Uterus (tissue), 4 donors: ENCODE measurements around the gene PKDREJ. TPM values are rescaled to one million over a fixed set of nuclear protein-coding genes. Genes with fewer than 3 reads are reported as not detected.

Source experiments
- DNase-seq, 2 donors: peaks; one replicate each; pipeline ENCODE4 v3.0.0-alpha.2; 2019 to 2020
- H3K27ac ChIP-seq, 2 donors: fragments of 200-600 bp; sonication (generic); 1 replicate in 1 of 2; 2 replicates in 1 of 2; pipeline ENCODE4 v1.5.1; 2016 to 2018
- H3K27me3 ChIP-seq, 2 donors: fragments of 200-600 bp; sonication (generic); one replicate each; pipeline ENCODE4 v1.5.1; 2018 to 2019; ENCODE audit warnings: control low read depth in 1 of 2
- H3K36me3 ChIP-seq, 2 donors: fragments of 200-600 bp; sonication (generic); one replicate each; pipeline ENCODE4 v1.5.1; 2019; ENCODE audit warnings: control low read depth in 1 of 2
- H3K4me1 ChIP-seq, 2 donors: fragments of 200-600 bp; sonication (generic); one replicate each; pipeline ENCODE4 v1.5.1; 2018 to 2019; ENCODE audit warnings: control low read depth in 1 of 2
- H3K4me3 ChIP-seq, 2 donors: fragments of 200-600 bp; sonication (generic); 1 replicate in 1 of 2; 2 replicates in 1 of 2; pipeline ENCODE4 v1.5.1; 2018 to 2019; ENCODE audit warnings: mild to moderate bottlenecking in 1 of 2
- H3K9me3 ChIP-seq, 2 donors: fragments of 200-600 bp; sonication (generic); one replicate each; pipeline ENCODE4 v1.5.1; 2019; ENCODE audit warnings: control low read depth in 1 of 2
- POLR2A ChIP-seq, 2 donors: fragments of 450-650 bp; IDR thresholded peaks; one replicate each; pipeline ENCODE4 v1.6.1; 2016; ENCODE audit warnings: antibody characterized with exemption in 2 of 2, mild to moderate bottlenecking in 1 of 2, moderate library complexity in 1 of 2
- intact Hi-C: fragments of 100-400 bp; cut with DNase I; formaldehyde crosslinking; loops from one replicate; pipeline ENCODE4 v1.15.1; 2023; ENCODE audit warnings: low total_unique reads
- total RNA-seq, 4 donors: library from RNA; depleted of rRNA in 3 of 4; stranded (reverse); fragments of >200 nt in 3 of 4; gene quantifications; one replicate each; pipeline versions ENCODE4 v1.1.0 to v1.2.4, GENCODE V29; 2014 to 2023
- TF ChIP-seq, protein P1 (sequence below), 4 experiments: fragments of 200-600 bp in 2 of 4; fragments of 450-650 bp in 2 of 4; sonication (generic) in 2 of 4; IDR thresholded peaks; one replicate each; pipeline ENCODE4 v1.5.1; 2016 to 2019; ENCODE audit warnings: antibody characterized with exemption in 4 of 4, mild to moderate bottlenecking in 2 of 4, moderate library complexity in 1 of 4
- donor health status: DM: yes; HTN: yes; CAD: no.

Gene PKDREJ
- total RNA-seq, 4 donors from 2014 or later = 0.06 to 0.14 TPM; not detected in 2

DNA sequence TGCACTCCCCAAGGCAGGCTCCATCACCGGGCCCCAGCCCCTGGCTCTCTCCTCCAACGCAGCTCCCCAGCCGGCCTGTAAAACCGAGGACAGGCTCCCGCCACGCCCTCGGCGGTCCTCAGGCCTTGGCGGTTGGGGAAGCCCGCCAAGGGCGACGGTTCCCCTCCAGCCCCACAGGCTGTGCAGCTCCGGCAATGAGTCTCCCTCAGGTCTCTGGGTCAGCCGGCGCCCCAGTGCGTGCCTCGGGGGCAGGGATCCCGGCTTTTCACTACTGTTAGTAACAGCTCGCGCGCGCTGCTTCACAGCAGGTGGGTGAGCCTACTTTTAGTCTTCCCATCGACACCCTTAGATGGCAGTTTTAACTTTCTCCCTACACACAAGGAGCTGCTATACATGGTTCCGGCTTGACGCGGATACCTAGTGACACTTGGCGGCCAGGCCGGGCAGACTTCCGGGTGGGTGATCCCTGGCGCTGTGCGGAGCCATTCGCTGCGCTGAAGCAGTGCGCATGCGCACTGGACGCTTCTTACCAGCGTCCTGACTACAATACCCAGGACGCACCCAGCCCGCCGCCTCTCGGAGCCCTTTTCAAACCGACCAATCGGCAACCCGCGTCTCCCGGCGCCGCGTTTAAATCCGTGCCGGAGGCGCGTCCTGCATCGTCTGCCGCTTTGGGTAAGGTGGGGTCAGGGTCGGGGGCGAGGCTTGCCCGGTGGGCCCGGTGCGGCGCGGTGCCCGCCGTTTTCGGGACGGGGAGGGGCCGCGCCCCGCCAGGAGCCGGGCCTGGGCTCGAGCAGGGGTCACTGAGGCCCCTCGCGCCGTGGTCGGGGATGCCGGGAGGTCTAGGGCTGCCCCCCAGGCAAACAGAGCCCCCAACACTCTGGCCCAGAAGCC, 33.4 kb upstream of the PKDREJ start, which contains the start of gene GTSE1:
TSS of gene GTSE1 (plus strand) at position 614 of the 894 bp plus-strand sequence. CDS start 531 bp downstream, outside the sequence.
- H3K27ac ChIP-seq = peak within 1 kb of the TSS; percentile 84 to 85
- peaks cover 0 to 10% of the 10 kb centered on the region in 2 donors for H3K4me1 ChIP-seq
- H3K9me3 ChIP-seq = no peaks in the 10 kb centered on the region
- no peaks in the 10 kb centered on the region for H3K36me3 ChIP-seq
- TF ChIP-seq, protein P1, sequence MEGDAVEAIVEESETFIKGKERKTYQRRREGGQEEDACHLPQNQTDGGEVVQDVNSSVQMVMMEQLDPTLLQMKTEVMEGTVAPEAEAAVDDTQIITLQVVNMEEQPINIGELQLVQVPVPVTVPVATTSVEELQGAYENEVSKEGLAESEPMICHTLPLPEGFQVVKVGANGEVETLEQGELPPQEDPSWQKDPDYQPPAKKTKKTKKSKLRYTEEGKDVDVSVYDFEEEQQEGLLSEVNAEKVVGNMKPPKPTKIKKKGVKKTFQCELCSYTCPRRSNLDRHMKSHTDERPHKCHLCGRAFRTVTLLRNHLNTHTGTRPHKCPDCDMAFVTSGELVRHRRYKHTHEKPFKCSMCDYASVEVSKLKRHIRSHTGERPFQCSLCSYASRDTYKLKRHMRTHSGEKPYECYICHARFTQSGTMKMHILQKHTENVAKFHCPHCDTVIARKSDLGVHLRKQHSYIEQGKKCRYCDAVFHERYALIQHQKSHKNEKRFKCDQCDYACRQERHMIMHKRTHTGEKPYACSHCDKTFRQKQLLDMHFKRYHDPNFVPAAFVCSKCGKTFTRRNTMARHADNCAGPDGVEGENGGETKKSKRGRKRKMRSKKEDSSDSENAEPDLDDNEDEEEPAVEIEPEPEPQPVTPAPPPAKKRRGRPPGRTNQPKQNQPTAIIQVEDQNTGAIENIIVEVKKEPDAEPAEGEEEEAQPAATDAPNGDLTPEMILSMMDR (IDR thresholded peaks at IDR 0.05) = peak; percentile 15 to 45 (median 28)
- peak; percentile 9 to 47 for TF ChIP-seq POLR2A (IDR thresholded peaks at IDR 0.05)
- H3K27me3 ChIP-seq = no peaks in the 10 kb centered on the region
- intact Hi-C loops = no loop called here
- peak; percentile 96 to 97 for DNase-seq
- H3K4me3 ChIP-seq = peak within 1 kb of the TSS; percentile 58 to 65

DNA sequence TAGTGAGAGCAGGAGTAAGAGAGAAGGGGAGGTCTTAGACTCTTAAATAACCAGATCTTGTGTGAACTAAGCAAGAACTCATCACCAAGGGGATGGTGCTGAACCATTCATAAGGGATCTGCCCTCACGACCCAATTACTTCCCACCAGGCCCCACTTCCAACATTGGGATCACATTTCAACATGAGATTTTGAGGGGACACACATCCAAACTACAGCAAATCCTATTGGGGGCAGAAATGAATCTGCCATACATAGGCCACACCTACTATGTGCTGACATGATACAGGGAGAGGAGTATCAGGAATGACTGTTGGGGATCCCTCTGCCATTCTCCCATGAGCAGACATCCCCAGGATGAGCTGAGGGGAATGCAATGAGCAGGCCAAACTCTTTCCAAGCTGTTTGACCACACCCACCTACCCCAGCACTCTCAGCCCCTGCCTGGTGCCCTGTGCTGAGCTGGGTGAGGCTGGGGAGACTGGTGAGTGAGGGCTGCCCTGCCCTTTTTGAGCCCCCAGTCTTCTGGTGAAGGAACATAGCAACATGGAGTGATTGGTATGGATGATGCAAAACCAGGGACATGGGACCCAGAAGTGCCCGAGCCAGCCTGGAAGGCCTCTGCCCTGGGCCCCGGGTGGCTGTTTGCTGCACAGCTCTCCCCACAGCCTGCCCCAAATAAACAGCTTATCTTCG, 32.3 kb upstream of the PKDREJ start:
- Histone ChIP-seq H3K4me1 (peaks cover 0 to 10% of the 10 kb centered on the region in 2 donors), H3K27me3 (no peaks in the 10 kb centered on the region), H3K9me3 (no peaks in the 10 kb centered on the region), H3K36me3 (no peaks in the 10 kb centered on the region), H3K27ac (peak overlapping the region in 1 of 2 donors; percentile 85), H3K4me3 (no peak overlapping the region)
- intact Hi-C loops = no loop called here
- DNase-seq = no peak
- TF ChIP-seq POLR2A (IDR thresholded peaks at IDR 0.05) = no peak
- TF ChIP-seq, protein P1 (IDR thresholded peaks at IDR 0.05) = no peak

DNA sequence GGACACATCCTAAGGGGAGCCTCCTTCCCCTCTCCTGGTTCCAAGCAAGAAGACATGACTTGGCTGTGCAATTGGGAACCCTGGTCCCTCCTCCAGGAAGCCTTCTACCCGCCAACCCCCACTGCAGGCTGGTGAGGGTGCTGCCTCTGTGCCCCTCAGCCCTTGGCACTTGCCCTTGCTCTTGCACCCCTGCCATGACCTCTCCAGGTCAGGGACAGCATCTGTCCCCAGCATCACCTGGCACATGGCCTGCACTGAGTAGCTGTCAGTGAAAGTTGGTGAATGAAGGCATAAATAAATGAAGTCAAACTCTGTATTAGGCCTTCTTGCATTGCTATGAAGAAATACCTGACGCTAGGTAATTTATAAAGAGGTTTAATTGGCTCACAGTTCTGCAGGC, 31.6 kb upstream of the PKDREJ start:
- intact Hi-C loops = no loop called here
- Histone ChIP-seq H3K27ac (no peak overlapping the region), H3K27me3 (no peaks in the 10 kb centered on the region), H3K36me3 (no peaks in the 10 kb centered on the region), H3K4me1 (peaks cover 0 to 10% of the 10 kb centered on the region in 2 donors), H3K9me3 (no peaks in the 10 kb centered on the region), H3K4me3 (no peak overlapping the region)
- TF ChIP-seq, protein P1 (IDR thresholded peaks at IDR 0.05) = no peak
- no peak for TF ChIP-seq POLR2A (IDR thresholded peaks at IDR 0.05)
- no peak for DNase-seq

DNA sequence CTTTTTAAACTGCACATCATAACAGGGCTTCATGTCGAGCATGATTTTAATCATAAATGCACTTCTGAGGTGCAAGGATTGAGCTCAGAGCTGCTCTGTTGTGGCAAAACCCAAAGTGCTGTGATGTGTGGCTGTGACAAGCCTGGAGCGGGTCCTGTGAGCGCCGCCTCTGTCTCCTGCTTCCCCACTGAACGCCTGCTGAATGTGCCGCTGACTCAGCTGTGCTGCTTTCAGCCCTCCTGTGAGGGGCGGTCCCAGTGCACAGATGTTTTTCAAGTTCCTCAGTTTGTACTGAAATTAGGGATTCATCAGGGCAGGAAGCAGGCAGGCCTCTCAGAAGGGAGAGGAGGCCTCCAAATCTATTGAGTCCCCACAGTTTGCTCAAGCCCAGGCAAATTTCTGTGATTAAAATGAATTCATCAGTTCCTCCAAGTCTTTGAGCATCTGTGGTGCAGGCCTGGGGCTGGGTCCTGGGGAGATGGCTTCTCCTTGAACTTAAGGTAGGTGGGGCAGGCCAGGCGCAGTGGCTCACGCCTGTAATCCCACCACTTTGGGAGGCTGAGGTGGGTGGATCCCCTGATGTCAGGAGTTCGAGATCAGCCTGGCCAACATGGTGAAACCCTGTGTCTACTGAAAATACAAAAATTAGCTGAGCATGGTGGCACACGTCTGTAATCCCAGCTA, 30.6 kb upstream of the PKDREJ start:
- no peaks in the 10 kb centered on the region for H3K27me3 ChIP-seq
- H3K4me1 ChIP-seq = peaks cover 0 to 10% of the 10 kb centered on the region in 2 donors
- H3K27ac ChIP-seq = no peak overlapping the region
- no peaks in the 10 kb centered on the region for H3K36me3 ChIP-seq
- DNase-seq = no peak
- H3K9me3 ChIP-seq = no peaks in the 10 kb centered on the region
- no peak for TF ChIP-seq POLR2A (IDR thresholded peaks at IDR 0.05)
- TF ChIP-seq, protein P1 (IDR thresholded peaks at IDR 0.05) = no peak
- no peak overlapping the region for H3K4me3 ChIP-seq
- intact Hi-C loops = no loop called here
